ENCODE data around the gene CADM3. TPM values are rescaled to one million over a fixed set of nuclear protein-coding genes. Genes with fewer than 3 reads are reported as not detected.
A peak's percentile ranks its signal among the peaks of the same experiment; 100 is the strongest.

The CADM3 gene
- total RNA-seq, 1 donor from 2014 or later = 1.7 TPM

DNA sequence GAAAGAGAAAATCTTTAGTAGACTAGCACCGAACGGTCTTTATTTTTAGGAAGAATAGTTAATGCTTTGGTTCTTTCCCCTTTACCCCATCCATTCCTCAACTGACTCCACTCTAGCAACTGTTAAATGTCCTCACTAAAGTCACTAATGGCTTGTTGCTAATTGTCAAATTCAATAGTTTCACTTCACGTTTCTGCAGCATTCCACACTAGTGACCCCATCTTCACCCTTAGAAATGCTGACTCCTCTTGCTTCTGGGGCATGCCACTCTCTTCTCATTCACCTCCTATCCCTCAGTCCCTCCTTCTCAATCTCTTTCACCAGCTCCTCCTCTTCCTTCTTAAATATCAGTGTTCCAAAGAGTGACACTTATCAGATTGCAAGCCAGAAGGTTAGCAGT lies 19.4 kb upstream of the CADM3 start:
- DNase-seq (no peak), ATAC-seq (peak; percentile 49)
- TF ChIP-seq, protein P1, sequence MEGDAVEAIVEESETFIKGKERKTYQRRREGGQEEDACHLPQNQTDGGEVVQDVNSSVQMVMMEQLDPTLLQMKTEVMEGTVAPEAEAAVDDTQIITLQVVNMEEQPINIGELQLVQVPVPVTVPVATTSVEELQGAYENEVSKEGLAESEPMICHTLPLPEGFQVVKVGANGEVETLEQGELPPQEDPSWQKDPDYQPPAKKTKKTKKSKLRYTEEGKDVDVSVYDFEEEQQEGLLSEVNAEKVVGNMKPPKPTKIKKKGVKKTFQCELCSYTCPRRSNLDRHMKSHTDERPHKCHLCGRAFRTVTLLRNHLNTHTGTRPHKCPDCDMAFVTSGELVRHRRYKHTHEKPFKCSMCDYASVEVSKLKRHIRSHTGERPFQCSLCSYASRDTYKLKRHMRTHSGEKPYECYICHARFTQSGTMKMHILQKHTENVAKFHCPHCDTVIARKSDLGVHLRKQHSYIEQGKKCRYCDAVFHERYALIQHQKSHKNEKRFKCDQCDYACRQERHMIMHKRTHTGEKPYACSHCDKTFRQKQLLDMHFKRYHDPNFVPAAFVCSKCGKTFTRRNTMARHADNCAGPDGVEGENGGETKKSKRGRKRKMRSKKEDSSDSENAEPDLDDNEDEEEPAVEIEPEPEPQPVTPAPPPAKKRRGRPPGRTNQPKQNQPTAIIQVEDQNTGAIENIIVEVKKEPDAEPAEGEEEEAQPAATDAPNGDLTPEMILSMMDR (IDR thresholded peaks at IDR 0.05) = no peak
- Histone ChIP-seq H3K4me3 (no peak overlapping the region), H3K27me3 (no peaks in the 10 kb centered on the region), H3K9me3 (no peaks in the 10 kb centered on the region), H3K36me3 (no peaks in the 10 kb centered on the region), H3K4me1 (no peaks in the 10 kb centered on the region), H3K27ac (no peak overlapping the region)
- intact Hi-C loops (cut with DNase I) = no loop called here

DNA sequence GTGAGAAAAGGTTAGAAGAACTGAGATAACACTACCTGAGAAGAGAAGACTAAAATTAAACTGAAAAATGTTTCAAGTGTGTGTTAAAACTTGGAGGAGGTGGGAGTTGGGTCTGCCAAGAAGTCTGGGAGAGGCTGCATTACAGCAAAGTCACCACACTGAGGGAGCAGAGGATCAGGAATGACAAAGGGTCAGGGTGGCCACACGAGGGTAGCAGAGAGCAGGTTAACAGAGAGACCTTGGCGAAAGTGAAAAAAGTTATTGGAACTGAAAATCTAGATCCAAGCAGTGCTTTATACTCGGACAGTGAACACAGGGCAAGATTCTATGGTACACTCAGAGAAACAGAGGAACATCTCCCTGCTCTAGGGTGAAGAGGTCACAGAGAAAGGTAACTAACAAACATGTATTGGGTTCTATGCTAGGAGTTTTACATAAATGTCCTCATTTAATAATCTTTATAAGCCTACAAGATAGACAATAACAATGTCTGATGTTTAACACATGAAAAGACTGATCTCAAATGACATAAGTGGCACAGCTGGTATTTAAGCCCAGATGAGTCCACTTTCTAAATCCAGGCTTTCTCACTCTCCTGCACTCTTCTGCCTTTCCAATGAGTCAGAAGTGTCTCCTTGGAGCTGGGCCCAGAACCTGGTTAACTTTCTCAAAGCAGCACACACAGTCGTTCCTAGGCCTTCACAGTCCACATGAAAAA lies 10.3 kb upstream of the CADM3 start:
- Histone ChIP-seq H3K36me3 (no peaks in the 10 kb centered on the region), H3K4me1 (no peaks in the 10 kb centered on the region), H3K27ac (no peak overlapping the region), H3K4me3 (no peak overlapping the region), H3K9me3 (no peaks in the 10 kb centered on the region), H3K27me3 (no peaks in the 10 kb centered on the region)
- TF ChIP-seq, protein P1 (IDR thresholded peaks at IDR 0.05) = peak; percentile 92
- DNase-seq = no peak
- peak; percentile 99 for ATAC-seq
- intact Hi-C loops (cut with DNase I) = loop anchor here (10.0 kb wide), 2 partner anchors 54 to 734 kb away; no protein-coding TSS in a partner anchor

DNA sequence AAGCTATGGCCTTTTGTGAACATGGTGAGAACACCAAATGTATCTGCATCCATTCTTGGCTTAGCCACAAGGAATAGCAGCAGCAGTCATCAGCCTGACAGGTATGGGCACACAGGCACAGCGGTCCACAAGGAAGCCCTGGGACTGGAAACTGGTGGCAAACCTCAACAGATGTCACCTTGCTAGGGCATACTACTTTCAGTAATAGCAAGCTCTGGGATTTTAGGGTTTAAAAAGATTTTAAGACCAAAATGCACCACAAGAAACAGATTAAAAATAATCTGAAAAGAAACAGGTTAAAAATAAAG lies 9.7 kb upstream of the CADM3 start:
- intact Hi-C loops (cut with DNase I) = loop anchor here (10.0 kb wide), 2 partner anchors 53 to 733 kb away; no protein-coding TSS in a partner anchor
- peaks cover 5% of the 10 kb centered on the region for H3K27me3 ChIP-seq
- H3K27ac ChIP-seq = no peak overlapping the region
- ATAC-seq (no peak), DNase-seq (no peak)
- no peak overlapping the region for H3K4me3 ChIP-seq
- H3K36me3 ChIP-seq = no peaks in the 10 kb centered on the region
- H3K9me3 ChIP-seq = no peaks in the 10 kb centered on the region
- TF ChIP-seq, protein P1 (IDR thresholded peaks at IDR 0.05) = no peak
- no peaks in the 10 kb centered on the region for H3K4me1 ChIP-seq

DNA sequence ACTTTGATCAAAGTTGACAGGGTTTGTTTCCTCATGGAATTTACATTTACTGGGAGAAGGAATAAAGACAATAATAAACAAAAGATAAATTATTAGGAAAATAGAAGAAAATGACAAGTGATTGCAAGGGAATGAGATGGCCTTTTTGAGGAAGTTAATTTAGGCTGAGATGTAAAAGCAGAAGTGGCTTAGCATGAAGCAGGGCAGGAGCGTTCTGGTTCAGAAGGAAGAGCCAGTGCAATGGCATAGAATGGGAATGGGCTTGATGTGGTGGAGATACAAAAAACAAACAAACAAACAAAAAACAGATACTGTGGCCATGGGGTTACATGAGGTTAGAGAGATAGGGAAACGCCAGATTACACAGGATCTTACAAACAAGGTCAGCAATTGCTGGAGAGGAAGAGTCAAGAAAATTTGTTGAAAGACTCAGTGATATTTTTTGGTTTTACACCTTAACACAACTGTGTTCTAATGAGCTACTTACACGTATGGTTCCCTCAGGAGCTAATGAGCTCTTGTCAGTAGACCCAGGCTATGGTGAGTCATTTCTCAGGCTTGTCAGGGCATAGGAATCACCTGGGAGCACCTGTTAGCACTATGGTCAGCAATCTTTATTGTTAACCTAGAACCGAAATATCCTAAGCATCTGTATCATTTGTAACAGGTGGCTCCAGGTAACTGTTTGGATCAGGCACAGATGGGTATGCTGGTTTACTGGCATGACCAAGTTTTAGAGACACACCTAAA lies 8.7 kb upstream of the CADM3 start:
- H3K4me3 ChIP-seq = no peak overlapping the region
- H3K27me3 ChIP-seq = peaks cover 12% of the 10 kb centered on the region
- H3K9me3 ChIP-seq = no peaks in the 10 kb centered on the region
- H3K27ac ChIP-seq = no peak overlapping the region
- ATAC-seq = peak; percentile 43
- intact Hi-C loops (cut with DNase I) = loop anchor here (10.0 kb wide), 2 partner anchors 52 to 732 kb away; no protein-coding TSS in a partner anchor
- no peak for DNase-seq
- H3K4me1 ChIP-seq = no peaks in the 10 kb centered on the region
- TF ChIP-seq, protein P1 (IDR thresholded peaks at IDR 0.05) = no peak
- H3K36me3 ChIP-seq = no peaks in the 10 kb centered on the region

DNA sequence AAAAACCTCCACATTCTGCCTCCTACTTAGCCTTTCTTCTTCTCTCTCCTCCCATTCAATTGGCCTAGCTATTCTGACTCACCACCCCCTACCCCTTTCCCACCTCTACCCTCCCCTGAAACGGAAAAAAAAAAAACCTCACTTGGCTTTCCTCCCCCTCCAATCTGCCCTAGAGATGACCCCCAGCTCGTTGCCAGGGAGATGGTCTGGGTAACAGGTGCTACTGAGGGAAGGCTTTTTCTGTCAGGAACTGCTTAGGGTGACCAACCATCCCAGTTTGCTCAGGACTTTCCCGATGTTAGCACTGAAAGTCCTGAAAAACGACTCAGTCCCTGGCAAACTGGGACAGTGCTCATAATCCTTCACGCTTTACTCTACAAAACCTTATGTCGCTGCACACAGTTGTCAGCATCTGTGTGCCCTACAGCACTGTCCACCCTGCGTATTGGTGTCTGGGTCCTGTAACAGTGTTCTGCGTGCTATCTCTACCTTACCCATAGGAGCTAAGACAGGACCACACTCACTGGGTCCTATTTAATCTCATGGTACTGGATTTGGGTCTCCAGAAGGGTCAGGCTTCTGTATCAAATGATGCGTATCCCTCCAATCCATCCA lies 7.7 kb upstream of the CADM3 start:
- no peak for ATAC-seq
- no peaks in the 10 kb centered on the region for H3K4me1 ChIP-seq
- H3K4me3 ChIP-seq = no peak overlapping the region
- H3K27ac ChIP-seq = no peak overlapping the region
- peaks cover 17% of the 10 kb centered on the region for H3K27me3 ChIP-seq
- intact Hi-C loops (cut with DNase I) = loop anchor here (10.0 kb wide), 2 partner anchors 51 to 731 kb away; no protein-coding TSS in a partner anchor
- no peaks in the 10 kb centered on the region for H3K36me3 ChIP-seq
- TF ChIP-seq, protein P1 (IDR thresholded peaks at IDR 0.05) = no peak
- no peaks in the 10 kb centered on the region for H3K9me3 ChIP-seq
- DNase-seq = no peak

All from upper lobe of right lung (tissue), 1 donor.